Fibroblast of lung (primary cell): Measurements from ENCODE around the gene MSI2. TPM values are rescaled to one million over a fixed set of nuclear protein-coding genes. Genes with fewer than 3 reads are reported as not detected.

ENCODE experiments used
- DNase-seq, 2 donors: peaks; one replicate each; pipeline versions ENCODE4 v3.0.0 to v3.0.0-alpha.2; 2010; ENCODE audit warnings: low read depth in 2 of 2
- H2AFZ ChIP-seq: 2 replicates; pipeline ENCODE4 v1.5.1; 2012; ENCODE audit warnings: low read length, control low read depth, inconsistent platforms
- H3K27ac ChIP-seq: 2 replicates; pipeline ENCODE4 v1.5.1; 2011; ENCODE audit warnings: low read length, control low read depth; ENCODE audit not compliant: insufficient read depth
- H3K27me3 ChIP-seq: 2 replicates; pipeline ENCODE4 v1.5.1; 2011; ENCODE audit warnings: mild to moderate bottlenecking, low read length; ENCODE audit not compliant: control insufficient read depth, insufficient read depth
- H3K36me3 ChIP-seq: 2 replicates; pipeline ENCODE4 v1.5.1; 2011; ENCODE audit warnings: low read length; ENCODE audit not compliant: control insufficient read depth, insufficient read depth
- H3K4me1 ChIP-seq: 2 replicates; pipeline ENCODE4 v1.5.1; 2011; ENCODE audit warnings: low read length; ENCODE audit not compliant: control insufficient read depth, insufficient read depth; ENCODE audit errors: extremely low read depth
- H3K4me2 ChIP-seq: 2 replicates; pipeline ENCODE4 v1.5.1; 2011; ENCODE audit warnings: low read length, control low read depth; ENCODE audit not compliant: insufficient read depth; ENCODE audit errors: extremely low read depth
- H3K4me3 ChIP-seq, 4 experiments: fragments of 200-600 bp in 1 of 4; sonication (generic) in 1 of 4; replicated peaks in 1 of 4; 2 replicates each; pipeline ENCODE4 v1.5.1; 2011 to 2016; ENCODE audit warnings: low read length in 4 of 4, low read depth in 3 of 4, mild to moderate bottlenecking in 3 of 4, control low read depth in 2 of 4, inconsistent platforms in 1 of 4, mixed read lengths in 1 of 4; ENCODE audit not compliant: insufficient read depth in 1 of 4; ENCODE audit errors: control extremely low read depth in 1 of 4
- H3K79me2 ChIP-seq: 2 replicates; pipeline ENCODE4 v1.5.1; 2012; ENCODE audit warnings: mild to moderate bottlenecking, low read length, inconsistent platforms; ENCODE audit not compliant: control insufficient read depth, insufficient read depth
- H3K9ac ChIP-seq: 2 replicates; pipeline ENCODE4 v1.5.1; 2011; ENCODE audit warnings: mild to moderate bottlenecking, low read length, control low read depth; ENCODE audit not compliant: insufficient read depth
- H3K9me3 ChIP-seq: 2 replicates; pipeline ENCODE4 v1.5.1; 2012; ENCODE audit warnings: low read depth, low read length; ENCODE audit not compliant: control insufficient read depth, insufficient read depth
- H4K20me1 ChIP-seq: 2 replicates; pipeline ENCODE4 v1.5.1; 2011; ENCODE audit warnings: low read length; ENCODE audit not compliant: control insufficient read depth, insufficient read depth; ENCODE audit errors: extremely low read depth
- EZH2 ChIP-seq: IDR thresholded peaks from 2 replicates; pipeline ENCODE4 v1.5.1; 2012; ENCODE audit warnings: low read length, control low read depth, mild to moderate bottlenecking; ENCODE audit errors: missing control alignments
- polyA plus RNA-seq, 2 donors: library from polyadenylated mRNA; depleted of rRNA in 1 of 2; stranded (reverse) in 1 of 2; unstranded in 1 of 2; fragments of >200 nt; gene quantifications; 2 replicates each; pipeline ENCODE4 v1.2.1, GENCODE V29; 2011 to 2012; ENCODE audit warnings: missing spikeins in 1 of 2
- total RNA-seq: library from RNA; depleted of rRNA; stranded (reverse); fragments of >200 nt; gene quantifications from 2 replicates; pipeline ENCODE4 v1.2.1, GENCODE V29; 2014
- TF ChIP-seq, protein P1 (sequence below), 2 donors: IDR thresholded peaks in 1 of 2; conservative IDR thresholded peaks in 1 of 2; 1 replicate in 1 of 2; 2 replicates in 1 of 2; pipeline ENCODE4 v1.5.1; 2011 to 2012; ENCODE audit warnings: low read length in 2 of 2, control low read depth in 1 of 2, inconsistent platforms in 1 of 2, low read depth in 1 of 2, mild to moderate bottlenecking in 1 of 2

MSI2 gene
- total and polyA plus RNA-seq, 2 donors (not counting 1 experiment from before 2014, with no cell fraction given) = 6.8 to 14.2 TPM

GRCh38 chr17:57677858-57678257 is 421.5 kb downstream of the MSI2 start:
- Histone ChIP-seq H3K4me1 (no peaks in the 10 kb centered on the region), H4K20me1 (no peaks in the 10 kb centered on the region), H3K27me3 (no peaks in the 10 kb centered on the region), H3K9me3 (no peaks in the 10 kb centered on the region), H3K4me3 (no peak overlapping the region), H3K79me2 (no peaks in the 10 kb centered on the region), H3K9ac (no peak overlapping the region), H2AFZ (no peak overlapping the region), H3K4me2 (no peak overlapping the region), H3K27ac (no peak overlapping the region), H3K36me3 (no peaks in the 10 kb centered on the region)
- DNase-seq = no peak
- TF ChIP-seq, protein P1, sequence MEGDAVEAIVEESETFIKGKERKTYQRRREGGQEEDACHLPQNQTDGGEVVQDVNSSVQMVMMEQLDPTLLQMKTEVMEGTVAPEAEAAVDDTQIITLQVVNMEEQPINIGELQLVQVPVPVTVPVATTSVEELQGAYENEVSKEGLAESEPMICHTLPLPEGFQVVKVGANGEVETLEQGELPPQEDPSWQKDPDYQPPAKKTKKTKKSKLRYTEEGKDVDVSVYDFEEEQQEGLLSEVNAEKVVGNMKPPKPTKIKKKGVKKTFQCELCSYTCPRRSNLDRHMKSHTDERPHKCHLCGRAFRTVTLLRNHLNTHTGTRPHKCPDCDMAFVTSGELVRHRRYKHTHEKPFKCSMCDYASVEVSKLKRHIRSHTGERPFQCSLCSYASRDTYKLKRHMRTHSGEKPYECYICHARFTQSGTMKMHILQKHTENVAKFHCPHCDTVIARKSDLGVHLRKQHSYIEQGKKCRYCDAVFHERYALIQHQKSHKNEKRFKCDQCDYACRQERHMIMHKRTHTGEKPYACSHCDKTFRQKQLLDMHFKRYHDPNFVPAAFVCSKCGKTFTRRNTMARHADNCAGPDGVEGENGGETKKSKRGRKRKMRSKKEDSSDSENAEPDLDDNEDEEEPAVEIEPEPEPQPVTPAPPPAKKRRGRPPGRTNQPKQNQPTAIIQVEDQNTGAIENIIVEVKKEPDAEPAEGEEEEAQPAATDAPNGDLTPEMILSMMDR (conservative IDR thresholded peaks at IDR 0.05 in 1 of 2, IDR thresholded peaks at IDR 0.05 in 1 of 2; ENCODE audit: low read depth in 1 of 2, low read length in 2 of 2) = no peak
- TF ChIP-seq EZH2 = no peak

- no peak overlapping the region for H2AFZ ChIP-seq
- no peak for TF ChIP-seq EZH2
- TF ChIP-seq, protein P1 (conservative IDR thresholded peaks at IDR 0.05 in 1 of 2, IDR thresholded peaks at IDR 0.05 in 1 of 2; ENCODE audit: low read depth in 1 of 2, low read length in 2 of 2) = no peak
- no peak overlapping the region for H3K4me3 ChIP-seq
- no peak overlapping the region for H3K9ac ChIP-seq
- no peaks in the 10 kb centered on the region for H3K9me3 ChIP-seq
- no peaks in the 10 kb centered on the region for H3K79me2 ChIP-seq
- no peaks in the 10 kb centered on the region for H3K4me1 ChIP-seq
- no peak for DNase-seq
- no peaks in the 10 kb centered on the region for H4K20me1 ChIP-seq
- no peak overlapping the region for H3K27ac ChIP-seq
- no peak overlapping the region for H3K4me2 ChIP-seq
- H3K27me3 ChIP-seq = no peaks in the 10 kb centered on the region
- no peaks in the 10 kb centered on the region for H3K36me3 ChIP-seq
Measured at GRCh38 chr17:57678393-57678792, 422.1 kb downstream of the MSI2 start.

GRCh38 chr17:57679356-57679755 is 423.0 kb downstream of the MSI2 start:
- Histone ChIP-seq H3K4me3 (no peak overlapping the region), H3K36me3 (no peaks in the 10 kb centered on the region), H3K27me3 (no peaks in the 10 kb centered on the region), H4K20me1 (no peaks in the 10 kb centered on the region), H2AFZ (no peak overlapping the region), H3K4me2 (no peak overlapping the region), H3K9me3 (no peaks in the 10 kb centered on the region), H3K9ac (no peak overlapping the region), H3K27ac (no peak overlapping the region), H3K79me2 (no peaks in the 10 kb centered on the region), H3K4me1 (no peaks in the 10 kb centered on the region)
- no peak for TF ChIP-seq EZH2
- TF ChIP-seq, protein P1 (conservative IDR thresholded peaks at IDR 0.05 in 1 of 2, IDR thresholded peaks at IDR 0.05 in 1 of 2; ENCODE audit: low read depth in 1 of 2, low read length in 2 of 2) = no peak
- DNase-seq = no peak
